ENCODE measurements around the gene CNNM2.
"Not testable (repeated sequence)": the region's sequence is repeated elsewhere in the genome, so short reads cannot be mapped to it uniquely, and the experiment has no call there.

Gene CNNM2

DNA sequence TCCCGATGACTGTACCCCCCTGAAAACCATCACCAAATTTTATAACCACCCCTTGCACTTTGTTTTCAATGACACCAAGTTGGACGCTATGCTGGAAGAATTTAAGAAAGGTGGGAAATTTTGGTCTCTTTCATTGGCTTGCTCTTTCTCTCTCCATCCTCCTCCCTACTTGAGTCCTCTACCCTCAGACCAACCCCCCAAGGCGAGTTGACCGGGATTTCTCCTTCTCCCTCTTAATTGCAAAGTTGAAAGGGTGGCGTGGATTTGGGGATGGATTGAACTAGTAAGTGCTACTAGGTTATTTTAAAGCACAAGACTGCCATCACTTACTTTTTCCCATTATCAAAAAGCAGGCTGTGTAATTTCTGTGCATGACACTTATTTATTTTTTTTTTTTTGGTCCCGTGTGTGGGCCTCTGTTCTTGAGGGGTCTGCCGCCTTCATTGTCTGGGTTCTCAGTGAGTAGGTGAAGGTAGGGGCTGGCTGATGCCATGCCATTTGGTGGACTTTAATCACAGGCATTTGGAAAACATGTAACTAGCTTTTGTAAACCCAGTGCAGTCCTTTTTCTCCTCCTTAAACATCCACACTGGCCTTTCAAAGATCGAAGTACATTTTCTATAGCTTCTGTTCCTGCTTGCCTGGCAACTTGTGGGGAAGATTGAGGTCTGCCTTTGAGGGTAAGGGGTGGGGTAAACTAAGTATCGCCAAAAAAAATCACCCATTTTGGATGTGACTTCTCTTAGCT, 2.1 kb downstream of the CNNM2 start:
- Histone ChIP-seq H3K27me3 (ENCODE audit: control insufficient read depth in 1 of 2, insufficient read depth in 2 of 2, low read length in 2 of 2) (no peaks in the 10 kb centered on the region), H3K9me3 (ENCODE audit: control insufficient read depth in 1 of 2, low read length in 2 of 2) (no peaks in the 10 kb centered on the region), H3K4me1 (ENCODE audit: control insufficient read depth in 1 of 2, insufficient read depth in 2 of 2, low read length in 2 of 2) (peaks cover 41 to 48% of the 10 kb centered on the region in 2 donors), H3K36me3 (ENCODE audit: control insufficient read depth in 1 of 2, insufficient read depth in 2 of 2, low read length in 2 of 2) (no peaks in the 10 kb centered on the region), H3K27ac (ENCODE audit: low read depth, low read length) (no peak overlapping the region), H3K4me3 (ENCODE audit: low read depth in 1 of 2, low read length in 2 of 2) (peak overlapping the region; percentile 90 to 93), H3K9ac (ENCODE audit: low read depth in 1 of 2, low read length in 2 of 2) (peak overlapping the region in 1 of 2 donors; percentile 56)

DNA sequence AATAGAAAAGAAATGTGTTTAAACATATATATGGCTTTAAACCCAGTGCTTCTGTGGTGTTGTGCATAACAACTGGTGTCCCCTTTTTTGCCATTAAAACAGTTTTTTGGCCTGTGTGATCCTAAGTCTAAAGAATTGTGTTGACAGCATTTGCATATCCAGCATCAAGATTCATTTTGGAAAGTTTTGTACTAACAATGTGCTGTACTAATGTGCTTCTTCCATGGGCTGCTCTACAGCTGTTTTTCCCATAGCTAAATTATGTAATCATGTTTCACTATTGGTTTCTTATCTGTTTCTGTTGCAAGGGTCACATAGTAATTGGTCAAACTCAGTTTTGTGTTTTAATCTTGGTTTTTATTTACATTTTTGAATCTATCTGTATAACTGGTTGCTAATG, 5.5 kb downstream of the CNNM2 start:
- Histone ChIP-seq H3K9ac (ENCODE audit: low read depth in 1 of 2, low read length in 2 of 2) (no peak overlapping the region), H3K4me1 (ENCODE audit: control insufficient read depth in 1 of 2, insufficient read depth in 2 of 2, low read length in 2 of 2) (peaks cover 37% of the 10 kb centered on the region in 2 donors)

DNA sequence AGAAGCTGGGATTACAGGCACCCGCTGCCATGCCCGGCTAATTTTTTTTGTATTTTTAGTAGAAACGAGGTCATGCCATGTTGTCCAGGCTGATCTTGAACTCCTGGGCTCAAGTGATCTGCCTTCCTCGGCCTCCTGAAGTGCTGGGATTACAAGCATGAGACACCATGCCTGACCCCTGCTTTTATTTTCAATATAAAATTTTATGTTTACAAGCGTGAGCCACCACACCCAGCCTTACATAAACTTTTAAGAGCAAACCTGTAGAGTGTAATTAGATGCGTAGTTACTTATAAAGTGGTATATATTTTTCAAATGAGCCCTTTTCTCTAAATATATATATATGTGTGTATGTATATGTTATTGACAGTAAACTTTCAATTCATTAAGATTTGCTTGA, 8.7 kb downstream of the CNNM2 start:
- Histone ChIP-seq H3K27ac (ENCODE audit: low read depth, low read length) (no peak overlapping the region), H3K4me1 (ENCODE audit: control insufficient read depth in 1 of 2, insufficient read depth in 2 of 2, low read length in 2 of 2) (peaks cover 11 to 13% of the 10 kb centered on the region in 2 donors), H3K36me3 (ENCODE audit: control insufficient read depth in 1 of 2, insufficient read depth in 2 of 2, low read length in 2 of 2) (peaks cover 0 to 9% of the 10 kb centered on the region in 2 donors), H3K27me3 (ENCODE audit: control insufficient read depth in 1 of 2, insufficient read depth in 2 of 2, low read length in 2 of 2) (no peaks in the 10 kb centered on the region), H3K4me3 (ENCODE audit: low read depth in 1 of 2, low read length in 2 of 2) (no peak overlapping the region), H3K9ac (ENCODE audit: low read depth in 1 of 2, low read length in 2 of 2) (no peak overlapping the region), H3K9me3 (ENCODE audit: control insufficient read depth in 1 of 2, low read length in 2 of 2) (no peaks in the 10 kb centered on the region)

More for the DNA sequence above, 5.5 kb downstream of the CNNM2 start:
- Histone ChIP-seq H3K36me3 (ENCODE audit: control insufficient read depth in 1 of 2, insufficient read depth in 2 of 2, low read length in 2 of 2) (peaks cover 0 to 9% of the 10 kb centered on the region in 2 donors), H3K27ac (ENCODE audit: low read depth, low read length) (no peak overlapping the region), H3K9me3 (ENCODE audit: control insufficient read depth in 1 of 2, low read length in 2 of 2) (no peaks in the 10 kb centered on the region), H3K4me3 (ENCODE audit: low read depth in 1 of 2, low read length in 2 of 2) (no peak overlapping the region), H3K27me3 (ENCODE audit: control insufficient read depth in 1 of 2, insufficient read depth in 2 of 2, low read length in 2 of 2) (no peaks in the 10 kb centered on the region)

DNA sequence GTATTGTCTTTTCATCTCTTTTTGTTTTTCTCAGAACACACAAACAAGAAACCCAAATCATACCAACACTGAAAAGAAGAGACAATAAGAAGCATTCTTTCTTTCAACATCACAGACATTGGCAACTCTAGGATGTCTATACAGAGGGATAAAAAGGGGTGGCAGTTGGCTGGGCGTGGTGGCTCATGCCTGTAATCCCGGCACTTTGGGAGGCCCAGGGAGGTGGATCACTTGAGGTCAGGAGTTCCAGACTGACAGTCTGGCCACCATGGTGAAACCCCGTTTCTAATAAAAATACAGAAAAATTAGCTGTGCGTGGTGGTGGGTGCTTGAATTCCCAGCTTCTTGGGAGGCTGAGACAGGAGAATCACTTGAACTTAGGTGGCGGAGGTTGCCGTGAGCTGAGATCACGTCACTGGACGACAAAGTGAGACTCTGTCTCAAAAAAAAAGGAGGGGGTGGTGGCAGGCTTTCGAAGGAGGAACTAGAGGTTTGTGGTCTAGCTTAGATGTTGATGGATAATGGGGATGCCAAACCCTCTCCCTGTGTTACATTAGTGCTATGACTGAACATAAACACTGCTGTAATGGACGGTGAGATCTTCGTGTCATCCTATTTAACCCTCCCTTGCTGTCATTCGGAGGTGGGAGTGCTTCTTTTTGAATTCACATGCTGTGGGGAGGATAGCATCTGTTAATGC, 9.4 kb downstream of the CNNM2 start:
- H3K9me3 ChIP-seq (ENCODE audit: control insufficient read depth in 1 of 2, low read length in 2 of 2), result no peaks in the 10 kb centered on the region
- H3K9ac ChIP-seq (ENCODE audit: low read depth in 1 of 2, low read length in 2 of 2), result no peak overlapping the region
- peaks cover 11 to 12% of the 10 kb centered on the region in 2 donors for H3K4me1 ChIP-seq (ENCODE audit: control insufficient read depth in 1 of 2, insufficient read depth in 2 of 2, low read length in 2 of 2)
- H3K27me3 ChIP-seq (ENCODE audit: control insufficient read depth in 1 of 2, insufficient read depth in 2 of 2, low read length in 2 of 2), result no peaks in the 10 kb centered on the region
- no peak overlapping the region for H3K4me3 ChIP-seq (ENCODE audit: low read depth in 1 of 2, low read length in 2 of 2)
- peaks cover 0 to 9% of the 10 kb centered on the region in 2 donors for H3K36me3 ChIP-seq (ENCODE audit: control insufficient read depth in 1 of 2, insufficient read depth in 2 of 2, low read length in 2 of 2)
- no peak overlapping the region for H3K27ac ChIP-seq (ENCODE audit: low read depth, low read length)

DNA sequence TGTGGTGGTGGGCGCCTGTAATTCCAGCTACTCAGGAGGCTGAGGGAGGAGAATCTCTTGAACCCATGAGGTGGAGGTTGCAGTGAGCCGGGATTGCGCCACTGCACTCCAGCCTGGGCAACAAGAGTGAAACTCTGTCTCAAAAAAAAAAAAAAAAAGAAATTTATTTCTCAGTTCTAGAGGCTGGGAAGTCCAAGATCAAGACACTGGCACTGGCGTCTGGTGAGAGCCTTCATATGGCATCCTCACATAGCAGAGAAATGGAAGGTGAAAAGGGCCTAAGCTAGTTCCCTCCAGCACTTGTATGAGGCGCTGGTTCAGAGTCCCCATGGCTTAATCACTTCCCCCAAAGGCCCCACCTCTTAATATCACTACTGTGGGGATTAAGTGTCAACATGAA, 10.3 kb downstream of the CNNM2 start:
- H3K4me1 ChIP-seq (ENCODE audit: control insufficient read depth in 1 of 2, insufficient read depth in 2 of 2, low read length in 2 of 2); H3K27ac ChIP-seq (ENCODE audit: low read depth, low read length); H3K36me3 ChIP-seq (ENCODE audit: control insufficient read depth in 1 of 2, insufficient read depth in 2 of 2, low read length in 2 of 2); H3K9me3 ChIP-seq (ENCODE audit: control insufficient read depth in 1 of 2, low read length in 2 of 2); H3K4me3 ChIP-seq (ENCODE audit: low read depth in 1 of 2, low read length in 2 of 2); H3K27me3 ChIP-seq (ENCODE audit: control insufficient read depth in 1 of 2, insufficient read depth in 2 of 2, low read length in 2 of 2); H3K9ac ChIP-seq (ENCODE audit: low read depth in 1 of 2, low read length in 2 of 2): not testable (repeated sequence)

DNA sequence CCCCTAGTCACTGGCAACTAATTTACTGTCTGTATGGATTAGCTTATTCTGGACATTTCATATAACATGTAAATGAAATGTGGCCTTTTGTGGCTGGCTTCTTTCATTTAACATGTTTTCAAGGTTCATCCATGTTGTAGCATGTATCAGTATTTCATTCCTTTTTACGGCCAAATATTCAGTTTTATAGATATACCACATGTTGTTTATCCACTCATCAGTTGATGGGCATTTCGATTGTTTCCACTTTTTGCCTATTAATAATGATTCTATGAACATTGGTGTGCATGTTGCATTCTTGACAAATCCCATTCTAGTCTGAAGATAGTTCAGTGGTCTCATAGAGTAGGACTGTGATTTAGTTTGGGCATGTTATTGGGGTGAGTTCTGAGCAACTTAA, 12.6 kb downstream of the CNNM2 start:
- no peak overlapping the region for H3K4me3 ChIP-seq (ENCODE audit: low read depth in 1 of 2, low read length in 2 of 2)
- no peaks in the 10 kb centered on the region for H3K9me3 ChIP-seq (ENCODE audit: control insufficient read depth in 1 of 2, low read length in 2 of 2)
- H3K27me3 ChIP-seq (ENCODE audit: control insufficient read depth in 1 of 2, insufficient read depth in 2 of 2, low read length in 2 of 2), result no peaks in the 10 kb centered on the region
- H3K4me1 ChIP-seq (ENCODE audit: control insufficient read depth in 1 of 2, insufficient read depth in 2 of 2, low read length in 2 of 2), result no peaks in the 10 kb centered on the region
- H3K9ac ChIP-seq (ENCODE audit: low read depth in 1 of 2, low read length in 2 of 2), result no peak overlapping the region
- peaks cover 0 to 9% of the 10 kb centered on the region in 2 donors for H3K36me3 ChIP-seq (ENCODE audit: control insufficient read depth in 1 of 2, insufficient read depth in 2 of 2, low read length in 2 of 2)
- no peak overlapping the region for H3K27ac ChIP-seq (ENCODE audit: low read depth, low read length)

DNA sequence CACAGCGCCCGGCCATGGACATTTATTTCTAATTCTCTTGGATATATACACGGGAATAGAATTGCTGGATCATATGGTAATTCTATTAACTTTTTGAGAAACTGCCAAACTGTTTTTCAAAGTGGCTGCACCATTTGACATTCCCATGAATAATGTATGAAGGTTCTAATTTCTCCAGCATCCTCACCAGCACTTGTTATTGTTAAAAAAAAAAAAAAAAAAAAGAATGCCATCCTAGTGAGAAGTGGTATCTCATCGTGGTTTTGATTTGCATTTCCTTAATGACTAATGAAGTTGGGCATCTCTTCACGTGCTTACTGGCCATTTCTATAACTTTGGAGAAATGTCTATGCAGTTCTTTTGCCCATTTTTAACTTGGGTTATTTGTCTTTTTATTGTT, 13.5 kb downstream of the CNNM2 start:
- Histone ChIP-seq H3K9me3 (ENCODE audit: control insufficient read depth in 1 of 2, low read length in 2 of 2) (no peaks in the 10 kb centered on the region), H3K27me3 (ENCODE audit: control insufficient read depth in 1 of 2, insufficient read depth in 2 of 2, low read length in 2 of 2) (no peaks in the 10 kb centered on the region), H3K27ac (ENCODE audit: low read depth, low read length) (no peak overlapping the region), H3K36me3 (ENCODE audit: control insufficient read depth in 1 of 2, insufficient read depth in 2 of 2, low read length in 2 of 2) (peaks cover 0 to 9% of the 10 kb centered on the region in 2 donors), H3K4me3 (ENCODE audit: low read depth in 1 of 2, low read length in 2 of 2) (no peak overlapping the region), H3K9ac (ENCODE audit: low read depth in 1 of 2, low read length in 2 of 2) (no peak overlapping the region), H3K4me1 (ENCODE audit: control insufficient read depth in 1 of 2, insufficient read depth in 2 of 2, low read length in 2 of 2) (no peaks in the 10 kb centered on the region)

DNA sequence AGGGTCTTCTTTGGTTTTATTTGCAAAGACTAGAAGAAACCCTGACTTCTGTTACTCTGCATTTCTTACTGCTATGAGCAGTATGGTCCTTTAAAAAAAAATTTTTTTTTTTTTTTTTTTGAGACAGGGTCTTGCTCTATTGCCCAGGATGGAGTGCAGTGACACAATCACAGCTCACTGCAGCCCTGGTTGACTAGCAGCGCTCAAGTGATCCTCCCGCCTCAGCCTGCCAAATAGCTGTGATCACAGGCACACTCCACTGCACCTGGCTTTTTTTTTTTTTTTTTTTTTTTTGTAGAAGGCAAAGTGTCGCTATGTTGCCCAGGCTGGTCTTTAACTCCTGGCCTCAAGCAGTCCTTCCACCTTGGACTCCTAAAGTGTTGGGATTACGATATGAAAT, 17.4 kb downstream of the CNNM2 start:
- Histone ChIP-seq H3K27ac (ENCODE audit: low read depth, low read length) (no peak overlapping the region), H3K4me3 (ENCODE audit: low read depth in 1 of 2, low read length in 2 of 2) (no peak overlapping the region), H3K9ac (ENCODE audit: low read depth in 1 of 2, low read length in 2 of 2) (no peak overlapping the region), H3K36me3 (ENCODE audit: control insufficient read depth in 1 of 2, insufficient read depth in 2 of 2, low read length in 2 of 2) (no peaks in the 10 kb centered on the region), H3K4me1 (ENCODE audit: control insufficient read depth in 1 of 2, insufficient read depth in 2 of 2, low read length in 2 of 2) (no peaks in the 10 kb centered on the region), H3K27me3 (ENCODE audit: control insufficient read depth in 1 of 2, insufficient read depth in 2 of 2, low read length in 2 of 2) (no peaks in the 10 kb centered on the region), H3K9me3 (ENCODE audit: control insufficient read depth in 1 of 2, low read length in 2 of 2) (no peaks in the 10 kb centered on the region)

DNA sequence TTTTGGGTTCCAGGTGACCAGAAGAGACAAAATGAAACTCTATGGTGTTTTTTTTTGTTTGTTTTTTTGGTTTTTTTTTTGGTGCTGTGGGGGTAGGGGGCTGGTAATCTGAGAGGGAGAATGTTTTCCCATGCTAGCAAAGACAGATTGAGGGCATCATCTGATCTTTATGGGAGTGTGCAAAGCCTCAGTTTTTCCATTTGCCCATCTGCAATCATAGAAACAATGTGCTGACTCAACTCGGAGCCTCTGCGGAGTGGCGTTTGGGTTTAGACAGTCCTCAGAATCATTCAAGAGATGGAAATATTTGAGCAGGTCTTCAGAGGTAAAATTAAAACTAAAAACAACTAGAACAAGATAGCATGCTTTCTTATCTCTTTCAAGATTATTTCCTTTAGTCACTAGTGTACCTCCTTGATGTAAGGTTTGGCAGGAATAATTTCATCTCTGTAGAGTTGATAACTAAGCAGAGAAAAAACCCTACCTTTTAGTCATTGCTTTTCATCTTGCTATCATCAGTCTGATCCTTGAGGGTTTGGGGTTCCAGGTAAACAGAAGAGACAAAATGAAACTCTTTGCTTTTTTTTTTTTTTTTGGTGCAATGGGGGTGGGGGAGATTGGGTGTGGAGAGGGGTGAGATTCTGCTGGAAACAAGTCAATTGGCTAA, 18.0 kb downstream of the CNNM2 start:
- H3K36me3 ChIP-seq (ENCODE audit: control insufficient read depth in 1 of 2, insufficient read depth in 2 of 2, low read length in 2 of 2), result no peaks in the 10 kb centered on the region
- H3K9ac ChIP-seq (ENCODE audit: low read depth in 1 of 2, low read length in 2 of 2), result no peak overlapping the region
- H3K27me3 ChIP-seq (ENCODE audit: control insufficient read depth in 1 of 2, insufficient read depth in 2 of 2, low read length in 2 of 2), result no peaks in the 10 kb centered on the region
- no peaks in the 10 kb centered on the region for H3K4me1 ChIP-seq (ENCODE audit: control insufficient read depth in 1 of 2, insufficient read depth in 2 of 2, low read length in 2 of 2)
- H3K27ac ChIP-seq (ENCODE audit: low read depth, low read length), result no peak overlapping the region
- H3K4me3 ChIP-seq (ENCODE audit: low read depth in 1 of 2, low read length in 2 of 2), result no peak overlapping the region
- H3K9me3 ChIP-seq (ENCODE audit: control insufficient read depth in 1 of 2, low read length in 2 of 2), result no peaks in the 10 kb centered on the region

DNA sequence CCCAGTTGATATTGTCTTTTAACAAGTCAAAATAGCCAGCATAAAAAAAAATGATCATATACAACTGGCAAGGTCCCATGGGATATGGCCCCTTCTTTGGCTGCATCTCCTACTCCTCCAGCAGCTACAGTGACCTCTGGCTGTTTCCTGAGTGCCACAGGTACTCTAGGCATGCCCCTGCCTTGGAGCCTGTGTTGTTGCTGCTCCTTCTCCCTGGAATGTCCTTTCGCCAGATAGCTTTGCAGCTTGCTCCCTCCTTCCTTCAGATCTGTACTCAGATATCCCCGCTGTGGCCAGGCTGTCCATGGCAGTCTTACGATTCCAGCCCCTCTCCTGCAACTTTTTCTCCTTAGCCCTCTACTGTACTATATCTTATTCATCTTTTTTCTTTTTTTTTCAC, 23.3 kb downstream of the CNNM2 start:
- H3K27ac ChIP-seq (ENCODE audit: low read depth, low read length), result no peak overlapping the region
- H3K9me3 ChIP-seq (ENCODE audit: control insufficient read depth in 1 of 2, low read length in 2 of 2), result no peaks in the 10 kb centered on the region
- no peaks in the 10 kb centered on the region for H3K27me3 ChIP-seq (ENCODE audit: control insufficient read depth in 1 of 2, insufficient read depth in 2 of 2, low read length in 2 of 2)
- no peak overlapping the region for H3K9ac ChIP-seq (ENCODE audit: low read depth in 1 of 2, low read length in 2 of 2)
- H3K4me3 ChIP-seq (ENCODE audit: low read depth in 1 of 2, low read length in 2 of 2), result no peak overlapping the region
- H3K4me1 ChIP-seq (ENCODE audit: control insufficient read depth in 1 of 2, insufficient read depth in 2 of 2, low read length in 2 of 2), result no peaks in the 10 kb centered on the region
- H3K36me3 ChIP-seq (ENCODE audit: control insufficient read depth in 1 of 2, insufficient read depth in 2 of 2, low read length in 2 of 2), result no peaks in the 10 kb centered on the region

Data from duodenal mucosa (tissue), 2 donors.